ENCODE measurements around the gene GABRB1.

The GABRB1 gene

GRCh38 chr4:47075262-47075661, 43.9 kb downstream of the GABRB1 start:
- POLR2A ChIA-PET, result no interaction called here
- H3K4me1 ChIP-seq (ENCODE audit: control insufficient read depth, insufficient read depth, low read length), result no peaks in the 10 kb centered on the region
- CTCF ChIA-PET, result no interaction called here
- no peaks in the 10 kb centered on the region for H3K9me3 ChIP-seq (ENCODE audit: control insufficient read depth, insufficient read depth, low read depth, low read length)
- no peaks in the 10 kb centered on the region for H3K36me3 ChIP-seq (ENCODE audit: control insufficient read depth in 2 of 2, insufficient read depth in 1 of 2, low read length in 2 of 2)
- H3K27ac ChIP-seq (ENCODE audit: extremely low read depth, low read depth, low read length), result no peak overlapping the region
- TF ChIP-seq AEBP2 (tag by site-specific recombination; IDR thresholded peaks at IDR 0.05; ENCODE audit: borderline replicate concordance) (no peak), ZNF555 (tag by site-specific recombination; conservative IDR thresholded peaks at IDR 0.05) (no peak), ZBTB21 (tag by site-specific recombination; IDR thresholded peaks at IDR 0.05) (no peak), ZNF426 (tag by site-specific recombination; IDR thresholded peaks at IDR 0.05) (no peak), ZNF223 (tag by site-specific recombination; IDR thresholded peaks at IDR 0.05) (no peak), GFI1B (tag by site-specific recombination; IDR thresholded peaks at IDR 0.05) (no peak), ZNF518A (tag by site-specific recombination; conservative IDR thresholded peaks at IDR 0.05; ENCODE audit: low read depth) (no peak), ZNF560 (tag by site-specific recombination; IDR thresholded peaks at IDR 0.05; ENCODE audit: borderline replicate concordance) (no peak), ZNF549 (tag by site-specific recombination; IDR thresholded peaks at IDR 0.05) (no peak), KLF10 (tag by site-specific recombination; IDR thresholded peaks at IDR 0.05) (no peak), ZNF571 (tag by site-specific recombination; IDR thresholded peaks at IDR 0.05) (no peak), ZNF132 (tag by site-specific recombination; IDR thresholded peaks at IDR 0.05; ENCODE audit: borderline replicate concordance) (no peak), ZNF626 (tag by site-specific recombination; IDR thresholded peaks at IDR 0.05) (no peak), GLI2 (tag by site-specific recombination; IDR thresholded peaks at IDR 0.05; ENCODE audit: borderline replicate concordance, low read depth) (no peak), ZNF140 (tag by site-specific recombination; IDR thresholded peaks at IDR 0.05) (no peak), ZFP37 (tag by site-specific recombination; IDR thresholded peaks at IDR 0.05) (no peak), ZNF274 (IDR thresholded peaks at IDR 0.05; ENCODE audit: low read length) (no peak), ZNF274 (tag by site-specific recombination; IDR thresholded peaks at IDR 0.05; ENCODE audit: borderline replicate concordance) (no peak), ZSCAN30 (tag by site-specific recombination; IDR thresholded peaks at IDR 0.05) (no peak)
- TF ChIP-seq, protein P1, sequence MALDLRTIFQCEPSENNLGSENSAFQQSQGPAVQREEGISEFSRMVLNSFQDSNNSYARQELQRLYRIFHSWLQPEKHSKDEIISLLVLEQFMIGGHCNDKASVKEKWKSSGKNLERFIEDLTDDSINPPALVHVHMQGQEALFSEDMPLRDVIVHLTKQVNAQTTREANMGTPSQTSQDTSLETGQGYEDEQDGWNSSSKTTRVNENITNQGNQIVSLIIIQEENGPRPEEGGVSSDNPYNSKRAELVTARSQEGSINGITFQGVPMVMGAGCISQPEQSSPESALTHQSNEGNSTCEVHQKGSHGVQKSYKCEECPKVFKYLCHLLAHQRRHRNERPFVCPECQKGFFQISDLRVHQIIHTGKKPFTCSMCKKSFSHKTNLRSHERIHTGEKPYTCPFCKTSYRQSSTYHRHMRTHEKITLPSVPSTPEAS (tag by site-specific recombination; IDR thresholded peaks at IDR 0.05), result no peak
- H3K4me3 ChIP-seq (ENCODE audit: low read depth, low read length), result no peak overlapping the region
